Neural progenitor cell (in vitro differentiated cells): ENCODE data around the gene PPM1H. TPM values are rescaled to one million over a fixed set of nuclear protein-coding genes. Genes with fewer than 3 reads are reported as not detected.

Experiments
- DNase-seq: peaks from one replicate; pipeline ENCODE4 v3.0.0-alpha.2; 2016; ENCODE audit warnings: low spot score
- H2AFZ ChIP-seq: fragments of 200-600 bp; sonication (generic); replicated peaks from 2 replicates; pipeline ENCODE4 v1.6.1; 2016; ENCODE audit warnings: antibody characterized with exemption
- H3F3A ChIP-seq: fragments of 200-600 bp; sonication (generic); 2 replicates; pipeline ENCODE4 v1.6.1; 2016; ENCODE audit warnings: antibody characterized with exemption, low read depth
- H3K27ac ChIP-seq: fragments of 200-600 bp; sonication (generic); 2 replicates; pipeline ENCODE4 v1.5.1; 2016; ENCODE audit warnings: mild to moderate bottlenecking
- H3K27me3 ChIP-seq: fragments of 200-600 bp; sonication (generic); 2 replicates; pipeline ENCODE4 v1.6.1; 2016; ENCODE audit warnings: mild to moderate bottlenecking, moderate library complexity
- H3K36me3 ChIP-seq: fragments of 200-600 bp; sonication (generic); 2 replicates; pipeline ENCODE4 v1.5.1; 2016
- H3K4me1 ChIP-seq: fragments of 200-600 bp; sonication (generic); 2 replicates; pipeline ENCODE4 v1.6.1; 2016; ENCODE audit warnings: mixed run types
- H3K4me2 ChIP-seq: fragments of 200-600 bp; sonication (generic); 2 replicates; pipeline ENCODE4 v1.6.1; 2016
- H3K4me3 ChIP-seq: fragments of 200-600 bp; sonication (generic); 2 replicates; pipeline ENCODE4 v1.5.1; 2016
- H3K79me2 ChIP-seq: fragments of 200-600 bp; sonication (generic); 2 replicates; pipeline ENCODE4 v1.6.1; 2016; ENCODE audit warnings: low read depth
- H3K9ac ChIP-seq: fragments of 200-600 bp; sonication (generic); 2 replicates; pipeline ENCODE4 v1.6.1; 2016
- H3K9me3 ChIP-seq: fragments of 200-600 bp; sonication (generic); 2 replicates; pipeline ENCODE4 v1.5.1; 2016; ENCODE audit warnings: low read depth
- H4K20me1 ChIP-seq: fragments of 200-600 bp; sonication (generic); 2 replicates; pipeline ENCODE4 v1.6.1; 2016; ENCODE audit warnings: low read depth
- H3K27ac Mint-ChIP-seq: 3 replicates; pipeline ENCODE4 v1.8.0; 2021; ENCODE audit warnings: mixed read lengths
- H3K27me3 Mint-ChIP-seq: 2 replicates; pipeline ENCODE4 v1.8.0; 2022; ENCODE audit warnings: low read depth, mild to moderate bottlenecking, inconsistent platforms, moderate library complexity, mixed read lengths; ENCODE audit not compliant: insufficient read depth
- H3K36me3 Mint-ChIP-seq: 3 replicates; pipeline ENCODE4 v1.8.0; 2021; ENCODE audit warnings: mixed read lengths
- H3K4me1 Mint-ChIP-seq: 3 replicates; pipeline ENCODE4 v1.8.0; 2021; ENCODE audit warnings: mixed read lengths
- H3K4me3 Mint-ChIP-seq: 3 replicates; pipeline ENCODE4 v1.8.0; 2021; ENCODE audit warnings: mild to moderate bottlenecking, moderate library complexity, mixed read lengths
- H3K9me3 Mint-ChIP-seq: 3 replicates; pipeline ENCODE4 v1.8.0; 2020; ENCODE audit warnings: mixed read lengths
- CTCF ChIP-seq: fragments of 200-600 bp; sonication (generic); IDR thresholded peaks from 2 replicates; pipeline ENCODE4 v1.5.1; 2017; ENCODE audit warnings: antibody characterized with exemption, mild to moderate bottlenecking
- EZH2 ChIP-seq: fragments of 200-600 bp; sonication (generic); IDR thresholded peaks from 2 replicates; pipeline ENCODE4 v1.6.1; 2017; ENCODE audit warnings: antibody characterized with exemption, mild to moderate bottlenecking, moderate library complexity
- EZH2phosphoT487 ChIP-seq: fragments of 200-600 bp; sonication (generic); IDR thresholded peaks from 2 replicates; pipeline ENCODE4 v1.6.1; 2017; ENCODE audit warnings: antibody characterized with exemption
- total RNA-seq: library from RNA; depleted of rRNA; stranded (reverse); fragments of >200 nt; gene quantifications from 2 replicates; pipeline ENCODE4 v1.2.3, GENCODE V29; 2015; ENCODE audit warnings: low replicate concordance

Gene PPM1H
- total RNA-seq, 1 donor from 2014 or later: 4.6 TPM

- Histone ChIP-seq H3K4me2 (no peak overlapping the region), H3K9me3 (no peaks in the 10 kb centered on the region), H3K4me1 (no peaks in the 10 kb centered on the region), H3K4me3 (no peak overlapping the region), H2AFZ (no peak overlapping the region), H3K9ac (no peak overlapping the region), H3K27me3 (no peaks in the 10 kb centered on the region), H3K36me3 (no peaks in the 10 kb centered on the region), H4K20me1 (no peaks in the 10 kb centered on the region), H3K27ac (no peak overlapping the region), H3K79me2 (no peaks in the 10 kb centered on the region), H3F3A (no peaks in the 10 kb centered on the region)
- peaks cover 10% of the 10 kb centered on the region for H3K36me3 Mint-ChIP-seq
- peaks cover 52% of the 10 kb centered on the region for H3K4me1 Mint-ChIP-seq
- H3K27me3 Mint-ChIP-seq: peaks cover 4% of the 10 kb centered on the region
- no peak for TF ChIP-seq EZH2
- no peak for TF ChIP-seq EZH2phosphoT487
- TF ChIP-seq CTCF: no peak
- no peaks in the 10 kb centered on the region for H3K9me3 Mint-ChIP-seq
- DNase-seq: no peak
- no peak overlapping the region for H3K4me3 Mint-ChIP-seq
- H3K27ac Mint-ChIP-seq: no peak overlapping the region
Measured at GRCh38 chr12:62911286-62911685, 23.7 kb downstream of the PPM1H start.

DNA sequence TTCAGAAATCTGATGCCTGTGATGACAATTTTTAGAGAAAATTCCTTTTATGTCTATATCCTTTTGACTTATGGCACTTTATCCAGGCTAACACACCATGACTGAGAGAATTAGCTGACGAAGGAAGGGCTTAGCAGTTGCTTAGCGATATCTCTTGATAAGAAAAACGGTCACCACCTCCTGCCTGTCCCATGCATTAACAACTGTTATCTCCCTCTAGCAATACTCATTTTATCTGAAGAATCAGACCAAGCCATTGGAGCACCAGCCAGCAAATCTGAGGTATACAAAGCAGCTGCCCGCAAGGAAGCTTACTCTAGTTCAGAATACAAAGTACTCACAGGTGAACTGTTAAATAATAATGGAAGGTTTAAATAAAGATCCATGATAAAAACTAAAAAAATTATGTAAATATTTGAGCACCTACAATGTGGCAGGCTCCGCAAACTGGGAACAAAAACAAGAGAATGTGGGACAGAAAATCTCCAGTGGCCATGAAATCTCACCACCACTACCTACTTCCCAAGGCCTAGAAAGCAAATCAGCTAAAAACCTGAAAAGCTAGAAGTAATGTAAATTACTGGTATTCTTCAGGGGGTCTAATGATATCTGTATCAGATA lies 24.3 kb downstream of the PPM1H start:
- Mint-ChIP-seq H3K36me3 (peaks cover 10% of the 10 kb centered on the region), H3K4me3 (peak overlapping the region; percentile 17), H3K9me3 (no peaks in the 10 kb centered on the region), H3K27me3 (peaks cover 4% of the 10 kb centered on the region), H3K27ac (peak overlapping the region; percentile 5), H3K4me1 (peaks cover 46% of the 10 kb centered on the region)
- no peaks in the 10 kb centered on the region for H3K79me2 ChIP-seq
- no peak overlapping the region for H3K4me3 ChIP-seq
- H4K20me1 ChIP-seq: no peaks in the 10 kb centered on the region
- H3K27me3 ChIP-seq: no peaks in the 10 kb centered on the region
- no peaks in the 10 kb centered on the region for H3F3A ChIP-seq
- no peaks in the 10 kb centered on the region for H3K9me3 ChIP-seq
- no peak overlapping the region for H2AFZ ChIP-seq
- no peak for TF ChIP-seq EZH2phosphoT487
- no peak for TF ChIP-seq CTCF
- no peak for TF ChIP-seq EZH2
- H3K27ac ChIP-seq: no peak overlapping the region
- no peaks in the 10 kb centered on the region for H3K36me3 ChIP-seq
- no peak overlapping the region for H3K4me2 ChIP-seq
- H3K4me1 ChIP-seq: no peaks in the 10 kb centered on the region
- no peak for DNase-seq
- no peak overlapping the region for H3K9ac ChIP-seq

DNA sequence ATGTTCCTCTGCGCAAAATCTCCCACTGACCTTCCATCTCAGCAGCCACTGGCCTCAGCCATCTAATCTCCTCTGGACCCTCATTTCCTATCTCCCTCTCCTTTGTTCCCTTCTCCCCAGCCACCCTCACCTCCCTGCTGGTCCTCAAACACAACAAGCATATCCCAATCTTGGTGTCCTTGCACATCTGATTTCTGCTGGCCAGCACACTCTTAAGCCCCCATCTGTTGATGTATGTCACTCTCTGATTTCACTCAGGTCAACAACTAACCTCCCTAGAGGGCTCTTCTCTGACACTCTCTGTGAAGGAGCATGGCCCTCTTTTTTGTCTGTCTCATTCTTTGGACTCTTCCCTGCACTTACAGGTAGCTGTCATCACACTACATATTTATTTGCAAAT lies 25.6 kb downstream of the PPM1H start:
- H3K27me3 ChIP-seq: no peaks in the 10 kb centered on the region
- Mint-ChIP-seq H3K4me3 (no peak overlapping the region), H3K4me1 (peaks cover 36% of the 10 kb centered on the region), H3K36me3 (peaks cover 6% of the 10 kb centered on the region), H3K27me3 (peaks cover 4% of the 10 kb centered on the region), H3K27ac (no peak overlapping the region), H3K9me3 (no peaks in the 10 kb centered on the region)
- H2AFZ ChIP-seq: no peak overlapping the region
- no peaks in the 10 kb centered on the region for H3F3A ChIP-seq
- H3K36me3 ChIP-seq: no peaks in the 10 kb centered on the region
- H3K79me2 ChIP-seq: no peaks in the 10 kb centered on the region
- H3K9me3 ChIP-seq: no peaks in the 10 kb centered on the region
- no peak for DNase-seq
- no peaks in the 10 kb centered on the region for H3K4me1 ChIP-seq
- no peak overlapping the region for H3K4me2 ChIP-seq
- H3K9ac ChIP-seq: no peak overlapping the region
- TF ChIP-seq EZH2phosphoT487 (no peak), CTCF (no peak), EZH2 (no peak)
- H4K20me1 ChIP-seq: no peaks in the 10 kb centered on the region
- no peak overlapping the region for H3K27ac ChIP-seq
- H3K4me3 ChIP-seq: no peak overlapping the region
